ENCODE data around the gene AVPI1. TPM values are rescaled to one million over a fixed set of nuclear protein-coding genes. Genes with fewer than 3 reads are reported as not detected.

The AVPI1 gene
- total RNA-seq, 1 donor from 2014 or later, result 6.5 TPM

DNA sequence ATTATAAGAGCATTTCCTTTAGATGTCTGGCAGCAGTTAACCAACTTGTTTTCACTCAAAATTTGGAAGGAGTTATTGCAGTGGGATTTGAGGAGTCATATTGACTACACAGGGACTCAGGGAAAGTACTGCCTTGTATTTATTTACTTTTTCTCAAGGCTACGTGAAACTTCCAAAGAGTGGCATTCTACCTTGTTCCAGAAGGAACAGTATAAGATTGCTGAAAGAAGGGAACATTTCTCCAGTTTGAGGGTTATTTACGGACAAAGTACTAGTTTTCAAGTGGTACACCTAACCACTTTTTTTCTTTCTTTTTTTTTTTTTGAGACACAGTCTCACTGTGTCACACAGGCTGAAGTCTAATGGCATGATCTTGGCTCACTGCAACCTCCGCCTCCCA is 58.8 kb downstream of the AVPI1 start:
- H3K27ac Mint-ChIP-seq (ENCODE audit: unreplicated experiment), result no peak overlapping the region
- TF ChIP-seq, protein P1, sequence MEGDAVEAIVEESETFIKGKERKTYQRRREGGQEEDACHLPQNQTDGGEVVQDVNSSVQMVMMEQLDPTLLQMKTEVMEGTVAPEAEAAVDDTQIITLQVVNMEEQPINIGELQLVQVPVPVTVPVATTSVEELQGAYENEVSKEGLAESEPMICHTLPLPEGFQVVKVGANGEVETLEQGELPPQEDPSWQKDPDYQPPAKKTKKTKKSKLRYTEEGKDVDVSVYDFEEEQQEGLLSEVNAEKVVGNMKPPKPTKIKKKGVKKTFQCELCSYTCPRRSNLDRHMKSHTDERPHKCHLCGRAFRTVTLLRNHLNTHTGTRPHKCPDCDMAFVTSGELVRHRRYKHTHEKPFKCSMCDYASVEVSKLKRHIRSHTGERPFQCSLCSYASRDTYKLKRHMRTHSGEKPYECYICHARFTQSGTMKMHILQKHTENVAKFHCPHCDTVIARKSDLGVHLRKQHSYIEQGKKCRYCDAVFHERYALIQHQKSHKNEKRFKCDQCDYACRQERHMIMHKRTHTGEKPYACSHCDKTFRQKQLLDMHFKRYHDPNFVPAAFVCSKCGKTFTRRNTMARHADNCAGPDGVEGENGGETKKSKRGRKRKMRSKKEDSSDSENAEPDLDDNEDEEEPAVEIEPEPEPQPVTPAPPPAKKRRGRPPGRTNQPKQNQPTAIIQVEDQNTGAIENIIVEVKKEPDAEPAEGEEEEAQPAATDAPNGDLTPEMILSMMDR (IDR thresholded peaks at IDR 0.05), result no peak
- peaks cover under 1% of the 10 kb centered on the region for H3K36me3 Mint-ChIP-seq (ENCODE audit: low read depth)
- peaks cover 8% of the 10 kb centered on the region for H3K4me1 Mint-ChIP-seq (ENCODE audit: low read depth)
- no peak for DNase-seq (ENCODE audit: low spot score)
- H3K4me3 Mint-ChIP-seq (ENCODE audit: unreplicated experiment), result no peak overlapping the region
- H3K27me3 Mint-ChIP-seq (ENCODE audit: low read depth), result no peaks in the 10 kb centered on the region
- H3K9me3 Mint-ChIP-seq (ENCODE audit: low read depth), result no peaks in the 10 kb centered on the region

DNA sequence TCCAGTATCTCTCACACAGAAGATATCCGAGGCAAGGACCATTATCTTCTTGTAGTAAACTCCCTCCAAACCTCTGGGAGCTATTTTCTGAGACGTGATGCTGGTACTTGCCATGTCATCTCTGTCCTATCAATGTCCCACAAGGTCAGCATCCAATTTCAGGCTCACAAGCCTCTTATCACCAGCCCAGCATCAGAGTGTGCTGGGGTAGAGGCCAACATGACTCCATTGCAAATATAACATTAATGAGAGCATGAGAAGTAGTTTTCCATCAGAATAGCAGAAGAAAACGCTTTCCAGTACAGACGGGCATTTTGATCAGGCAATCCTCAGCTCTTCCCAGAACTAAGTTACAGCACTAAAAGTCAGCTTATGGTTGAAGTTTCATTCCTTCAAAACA is 59.3 kb downstream of the AVPI1 start:
- Mint-ChIP-seq H3K27me3 (ENCODE audit: low read depth) (no peaks in the 10 kb centered on the region), H3K4me3 (ENCODE audit: unreplicated experiment) (no peak overlapping the region)

More for the DNA sequence above, 59.3 kb downstream of the AVPI1 start:
- TF ChIP-seq, protein P1 (IDR thresholded peaks at IDR 0.05), result no peak
- Mint-ChIP-seq H3K4me1 (ENCODE audit: low read depth) (peaks cover 5% of the 10 kb centered on the region), H3K9me3 (ENCODE audit: low read depth) (no peaks in the 10 kb centered on the region), H3K27ac (ENCODE audit: unreplicated experiment) (no peak overlapping the region), H3K36me3 (ENCODE audit: low read depth) (no peaks in the 10 kb centered on the region)
- no peak for DNase-seq (ENCODE audit: low spot score)

Other genes starting within 250 kb of the AVPI1 start
- gene EXOSC1, start 241.2 kb downstream of the AVPI1 start, total RNA-seq, result 28.6 to 41.2 TPM (median 28.7 TPM) in 3 replicates
- 50.4 to 64.8 TPM (median 53.0 TPM) in 3 replicates for gene ZDHHC16, start 241.1 kb downstream of the AVPI1 start, total RNA-seq
- gene MMS19, start 188.8 kb downstream of the AVPI1 start, total RNA-seq, result 63.4 to 80.2 TPM (median 66.6 TPM) in 3 replicates
- 29.3 to 38.2 TPM (median 38.2 TPM) in 3 replicates for gene UBTD1, start 188.3 kb downstream of the AVPI1 start, total RNA-seq
- gene ANKRD2, start 114.5 kb downstream of the AVPI1 start, total RNA-seq, result 0.46 to 0.60 TPM (median 0.54 TPM) in 3 replicates
- 0.12 TPM in 1 of 3 replicates, not detected in the others for gene HOGA1, start 102.9 kb downstream of the AVPI1 start, total RNA-seq
- not detected in 3 replicates for gene C10orf62, start 97.5 kb downstream of the AVPI1 start, total RNA-seq
- gene MORN4, start 53.7 kb downstream of the AVPI1 start, total RNA-seq, result 11.3 to 13.7 TPM (median 11.8 TPM) in 3 replicates
- gene PI4K2A, start 46.6 kb downstream of the AVPI1 start, total RNA-seq, result 20.1 to 20.9 TPM (median 20.1 TPM) in 3 replicates
- gene MARVELD1, start 26.5 kb upstream of the AVPI1 start, total RNA-seq, result 133 to 150 TPM (median 143 TPM) in 3 replicates
- gene ZFYVE27, start 49.9 kb upstream of the AVPI1 start, total RNA-seq, result 16.9 to 18.1 TPM (median 17.1 TPM) in 3 replicates
- gene SFRP5, start 84.8 kb upstream of the AVPI1 start, total RNA-seq, result 0.31 to 0.80 TPM (median 0.35 TPM) in 3 replicates
- 0.12 to 0.27 TPM (median 0.13 TPM) in 3 replicates for gene GOLGA7B, start 162.6 kb upstream of the AVPI1 start, total RNA-seq

Measured in chondrocyte (in vitro differentiated cells).